Measurements from ENCODE around the gene MORN1. TPM values are rescaled to one million over a fixed set of nuclear protein-coding genes. Genes with fewer than 3 reads are reported as not detected.

Gene MORN1
- total and polyA plus RNA-seq, 2 of the 4 experiments (the other 2 are of a cell fraction), result 3.0 to 4.2 TPM

DNA sequence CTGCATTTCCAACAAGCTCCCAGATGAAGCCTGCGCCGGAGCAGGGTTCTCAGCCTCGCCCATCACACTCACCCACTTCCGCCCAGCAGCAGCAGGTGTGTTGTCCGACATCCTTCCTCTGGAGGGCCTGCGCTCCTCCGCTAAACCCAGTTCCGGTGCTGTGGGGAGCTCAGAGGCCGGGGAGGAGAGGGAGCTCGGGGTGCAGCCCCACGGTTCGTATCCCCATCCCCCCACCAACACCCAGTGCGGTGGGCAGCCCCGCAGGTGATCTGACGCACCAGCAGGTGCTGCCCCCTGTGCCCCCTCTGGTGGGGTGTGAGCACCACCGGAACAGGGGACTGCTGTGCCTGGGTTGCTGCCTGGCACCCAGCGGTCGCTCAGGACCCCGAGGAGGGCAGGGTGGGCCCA lies 24.5 kb upstream of the MORN1 start:
- CTCF ChIA-PET, result no interaction called here
- H2BK20ac ChIP-seq (ENCODE audit: low read depth, low read length), result no peak overlapping the region
- no peak overlapping the region for H4K5ac ChIP-seq (ENCODE audit: low read depth, low read length)
- H3K9me1 ChIP-seq (ENCODE audit: insufficient read depth, low read length), result no peaks in the 10 kb centered on the region
- no peak for DNase-seq
- dilution Hi-C loops (cut with HindIII; ENCODE audit: low sequenced_read_pairs, unreplicated experiment), result no loop called here
- H3K36me3 ChIP-seq (ENCODE audit: control insufficient read depth, insufficient read depth, low read length), result no peaks in the 10 kb centered on the region
- H3K18ac ChIP-seq (ENCODE audit: low read depth, low read length), result no peak overlapping the region
- no peak overlapping the region for H3K4me2 ChIP-seq (ENCODE audit: low read depth, low read length)
- H2BK120ac ChIP-seq (ENCODE audit: low read depth, low read length), result no peak overlapping the region
- no peak overlapping the region for H2AK5ac ChIP-seq (ENCODE audit: low read depth, low read length)
- H2AFZ ChIP-seq (replicated peaks; ENCODE audit: low read length, poor library complexity), result no peak overlapping the region
- H3K4ac ChIP-seq (ENCODE audit: low read depth, low read length), result no peak overlapping the region
- intact Hi-C loops (cut with micrococcal nuclease), result loop anchor here (10.0 kb wide), 1 partner anchor 899 kb away; no protein-coding TSS in a partner anchor
- in situ Hi-C loops (cut with MboI; ENCODE audit: low sequenced_read_pairs), result loop anchor here (25.0 kb wide), 1 partner anchor 896 kb away; no protein-coding TSS in a partner anchor
- no peak overlapping the region for H3K56ac ChIP-seq (ENCODE audit: extremely low read depth, insufficient read depth, low read length)
- H4K8ac ChIP-seq (ENCODE audit: low read depth in 2 of 2, low read length in 2 of 2), result no peak overlapping the region
- H4K91ac ChIP-seq (ENCODE audit: insufficient read depth, low read depth, low read length), result no peak overlapping the region
- H4K20me1 ChIP-seq (ENCODE audit: insufficient read depth, low read length), result no peaks in the 10 kb centered on the region
- no CpG with 5 or more reads among the region's 19 CpGs for WGBS, 2 experiments (ENCODE audit: extremely low coverage in 2 of 2, insufficient read length in 1 of 2)
- H2BK15ac ChIP-seq (ENCODE audit: low read depth, low read length), result no peak overlapping the region
- H2BK5ac ChIP-seq (ENCODE audit: low read depth, low read length, poor library complexity, severe bottlenecking), result no peak overlapping the region
- ATAC-seq (ENCODE audit: low read depth), result no peak
- H3K9me3 ChIP-seq (ENCODE audit: control insufficient read depth, insufficient read depth, low read length), result no peaks in the 10 kb centered on the region
- H3K4me1 ChIP-seq (ENCODE audit: control insufficient read depth, insufficient read depth, low read length), result peaks cover 12% of the 10 kb centered on the region
- no peak overlapping the region for H3K9ac ChIP-seq (ENCODE audit: low read depth, low read length)
- no peak overlapping the region for H3K27ac ChIP-seq (ENCODE audit: insufficient read depth, low read length)
- POLR2A ChIA-PET (ENCODE audit: unreplicated experiment), result interaction anchor here (0.6 kb wide), 1 partner anchor 1009 kb away, joined by 3 read pairs; no protein-coding TSS in a partner anchor
- TF ChIP-seq BHLHE40 (IDR thresholded peaks at IDR 0.05; ENCODE audit: low read depth, low read length) (no peak), POLR2A (IDR thresholded peaks at IDR 0.05; ENCODE audit: low read depth, low read length) (no peak), MAFK (IDR thresholded peaks at IDR 0.05; ENCODE audit: low read depth, low read length) (no peak), MAZ (IDR thresholded peaks at IDR 0.05; ENCODE audit: borderline replicate concordance, low read depth, low read length) (no peak), NFE2L2 (IDR thresholded peaks at IDR 0.05; ENCODE audit: low read depth, low read length) (no peak), CEBPB (IDR thresholded peaks at IDR 0.05; ENCODE audit: low read depth, low read length) (no peak), MXI1 (IDR thresholded peaks at IDR 0.05; ENCODE audit: borderline replicate concordance, low read depth, low read length) (no peak), RFX5 (IDR thresholded peaks at IDR 0.05; ENCODE audit: low read depth, low read length) (no peak), SMC3 (IDR thresholded peaks at IDR 0.05; ENCODE audit: low read depth, low read length) (no peak), RCOR1 (IDR thresholded peaks at IDR 0.05; ENCODE audit: insufficient replicate concordance, low read length) (no peak), FOS (IDR thresholded peaks at IDR 0.05; ENCODE audit: low read depth, low read length) (no peak)
- TF ChIP-seq, protein P1, sequence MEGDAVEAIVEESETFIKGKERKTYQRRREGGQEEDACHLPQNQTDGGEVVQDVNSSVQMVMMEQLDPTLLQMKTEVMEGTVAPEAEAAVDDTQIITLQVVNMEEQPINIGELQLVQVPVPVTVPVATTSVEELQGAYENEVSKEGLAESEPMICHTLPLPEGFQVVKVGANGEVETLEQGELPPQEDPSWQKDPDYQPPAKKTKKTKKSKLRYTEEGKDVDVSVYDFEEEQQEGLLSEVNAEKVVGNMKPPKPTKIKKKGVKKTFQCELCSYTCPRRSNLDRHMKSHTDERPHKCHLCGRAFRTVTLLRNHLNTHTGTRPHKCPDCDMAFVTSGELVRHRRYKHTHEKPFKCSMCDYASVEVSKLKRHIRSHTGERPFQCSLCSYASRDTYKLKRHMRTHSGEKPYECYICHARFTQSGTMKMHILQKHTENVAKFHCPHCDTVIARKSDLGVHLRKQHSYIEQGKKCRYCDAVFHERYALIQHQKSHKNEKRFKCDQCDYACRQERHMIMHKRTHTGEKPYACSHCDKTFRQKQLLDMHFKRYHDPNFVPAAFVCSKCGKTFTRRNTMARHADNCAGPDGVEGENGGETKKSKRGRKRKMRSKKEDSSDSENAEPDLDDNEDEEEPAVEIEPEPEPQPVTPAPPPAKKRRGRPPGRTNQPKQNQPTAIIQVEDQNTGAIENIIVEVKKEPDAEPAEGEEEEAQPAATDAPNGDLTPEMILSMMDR (conservative IDR thresholded peaks at IDR 0.05; ENCODE audit: low read depth, low read length), result no peak
- TF ChIP-seq, protein P2, sequence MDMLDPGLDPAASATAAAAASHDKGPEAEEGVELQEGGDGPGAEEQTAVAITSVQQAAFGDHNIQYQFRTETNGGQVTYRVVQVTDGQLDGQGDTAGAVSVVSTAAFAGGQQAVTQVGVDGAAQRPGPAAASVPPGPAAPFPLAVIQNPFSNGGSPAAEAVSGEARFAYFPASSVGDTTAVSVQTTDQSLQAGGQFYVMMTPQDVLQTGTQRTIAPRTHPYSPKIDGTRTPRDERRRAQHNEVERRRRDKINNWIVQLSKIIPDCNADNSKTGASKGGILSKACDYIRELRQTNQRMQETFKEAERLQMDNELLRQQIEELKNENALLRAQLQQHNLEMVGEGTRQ (IDR thresholded peaks at IDR 0.05; ENCODE audit: low read depth, low read length), result no peak
- TF ChIP-seq, protein P3, sequence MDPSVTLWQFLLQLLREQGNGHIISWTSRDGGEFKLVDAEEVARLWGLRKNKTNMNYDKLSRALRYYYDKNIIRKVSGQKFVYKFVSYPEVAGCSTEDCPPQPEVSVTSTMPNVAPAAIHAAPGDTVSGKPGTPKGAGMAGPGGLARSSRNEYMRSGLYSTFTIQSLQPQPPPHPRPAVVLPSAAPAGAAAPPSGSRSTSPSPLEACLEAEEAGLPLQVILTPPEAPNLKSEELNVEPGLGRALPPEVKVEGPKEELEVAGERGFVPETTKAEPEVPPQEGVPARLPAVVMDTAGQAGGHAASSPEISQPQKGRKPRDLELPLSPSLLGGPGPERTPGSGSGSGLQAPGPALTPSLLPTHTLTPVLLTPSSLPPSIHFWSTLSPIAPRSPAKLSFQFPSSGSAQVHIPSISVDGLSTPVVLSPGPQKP (IDR thresholded peaks at IDR 0.05; ENCODE audit: borderline replicate concordance, low read depth, low read length), result no peak
- no TSS peak for BruUV-seq (replicated peaks)
- no peak overlapping the region for H2AK9ac ChIP-seq (replicated peaks; ENCODE audit: low read depth, low read length, poor library complexity)
- H3K14ac ChIP-seq (replicated peaks; ENCODE audit: low read depth, low read length), result no peak overlapping the region
- H3K4me3 ChIP-seq (ENCODE audit: insufficient read depth, low read depth, low read length), result no peak overlapping the region
- no peak overlapping the region for H3K23ac ChIP-seq (ENCODE audit: low read depth, low read length)
- H3K27me3 ChIP-seq (ENCODE audit: control insufficient read depth, insufficient read depth, low read length), result peaks cover 5% of the 10 kb centered on the region; the same call in 1 of the 2 replicates
- H3K79me1 ChIP-seq (ENCODE audit: low read depth in 1 of 2, low read length in 2 of 2), result peaks cover 6 to 25% of the 10 kb centered on the region in 2 experiments

All from IMR-90 (cell line).